Loucy (cell line): Measurements from ENCODE around the gene GPR18.

ENCODE experiments used
- CTCF ChIP-seq: fragments of 200-600 bp; sonication (generic); conservative IDR thresholded peaks from 2 replicates; pipeline ENCODE4 v1.5.1; 2014; ENCODE audit warnings: mild to moderate bottlenecking, antibody characterized with exemption, low read length
- EZH2phosphoT487 ChIP-seq: fragments of 200-600 bp; IDR thresholded peaks from 2 replicates; pipeline ENCODE4 v1.6.1; 2018; ENCODE audit warnings: antibody characterized with exemption, mild to moderate bottlenecking, moderate library complexity, borderline replicate concordance

- TF ChIP-seq CTCF (no peak), EZH2phosphoT487 (no peak)
These were observed 14.9 kb upstream of the GPR18 start for GRCh38 chr13:99273128-99273527.
